ENCODE results near the gene SSC4D.
"Not testable (repeated sequence)": the region's sequence is repeated elsewhere in the genome, so short reads cannot be mapped to it uniquely, and the experiment has no call there.

Gene SSC4D

GRCh38 chr7:76383089-76383944 lies 26.2 kb downstream of the SSC4D start:
- peak; percentile 44 for DNase-seq

GRCh38 chr7:76381814-76382213 lies 27.7 kb downstream of the SSC4D start:
- no peak for DNase-seq

GRCh38 chr7:76380623-76380966 lies 28.9 kb downstream of the SSC4D start:
- DNase-seq: peak; percentile 58

GRCh38 chr7:76377186-76377918 lies 32.1 kb downstream of the SSC4D start:
- DNase-seq: peak; percentile 76

GRCh38 chr7:76375251-76375650 lies 34.2 kb downstream of the SSC4D start:
- no peak for DNase-seq

- DNase-seq: peak; percentile 60
Measured at GRCh38 chr7:76372984-76373833, 36.3 kb downstream of the SSC4D start.

GRCh38 chr7:76371396-76371795 lies 38.1 kb downstream of the SSC4D start:
- DNase-seq: no peak

GRCh38 chr7:76369018-76369417 lies 40.5 kb downstream of the SSC4D start:
- no peak for DNase-seq

- no peak for DNase-seq
Measured at GRCh38 chr7:76368190-76368589, 41.3 kb downstream of the SSC4D start.

- DNase-seq: peak; percentile 53
Measured at GRCh38 chr7:76364198-76364584, 45.3 kb downstream of the SSC4D start.

- DNase-seq: not testable (repeated sequence)
Measured at GRCh38 chr7:76363754-76364153, 45.7 kb downstream of the SSC4D start.

GRCh38 chr7:76359978-76360638 lies 49.4 kb downstream of the SSC4D start:
- no peak for DNase-seq

- peak; percentile 100 for DNase-seq
Measured at GRCh38 chr7:76359111-76359977, 50.2 kb downstream of the SSC4D start.

GRCh38 chr7:76358481-76359110 lies 50.9 kb downstream of the SSC4D start, which contains the start of gene YWHAG:
YWHAG (minus strand) TSS chr7:76358991; CDS start chr7:76358808, 183 bp downstream.
- DNase-seq: peak; percentile 89

GRCh38 chr7:76358011-76358480 lies 51.5 kb downstream of the SSC4D start:
- DNase-seq: peak; percentile 27

GRCh38 chr7:76357475-76358010 lies 52.0 kb downstream of the SSC4D start:
- no peak for DNase-seq

- DNase-seq: peak; percentile 18
Measured at GRCh38 chr7:76356823-76357222, 52.7 kb downstream of the SSC4D start.

GRCh38 chr7:76356115-76356514 lies 53.4 kb downstream of the SSC4D start:
- DNase-seq: no peak

GRCh38 chr7:76354981-76355730 lies 54.3 kb downstream of the SSC4D start:
- no peak for DNase-seq

GRCh38 chr7:76354516-76354915 lies 55.0 kb downstream of the SSC4D start:
- no peak for DNase-seq

All from fibroblast of skin of scalp (primary cell).